ENCODE results near the gene PAK4.

DNA sequence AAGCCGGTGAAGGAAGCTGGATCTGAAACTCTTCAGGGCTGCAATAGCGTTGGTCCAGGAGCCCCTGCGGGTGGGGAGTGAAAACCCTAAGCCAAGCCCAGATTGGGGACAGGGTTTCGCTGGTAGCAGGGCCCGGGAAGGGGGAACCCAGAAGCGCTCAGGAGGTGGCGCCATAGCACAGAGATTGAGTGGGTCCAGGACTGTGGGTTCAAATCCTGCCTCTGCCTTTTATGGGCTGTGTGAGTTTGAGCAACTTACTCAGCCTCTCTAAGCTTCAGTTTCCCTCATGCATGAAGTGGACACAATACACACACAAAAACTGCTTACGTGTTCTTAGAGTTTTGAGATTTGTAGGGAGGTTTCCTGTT is 86.8 kb downstream of the PAK4 start:
- TF ChIP-seq POLR2A (IDR thresholded peaks at IDR 0.05; ENCODE audit: low read depth, low read length), result no peak
- TF ChIP-seq TAF1 (IDR thresholded peaks at IDR 0.05; ENCODE audit: borderline replicate concordance, low read depth, low read length), result no peak
